ENCODE results near the gene JCAD. TPM values are rescaled to one million over a fixed set of nuclear protein-coding genes. Genes with fewer than 3 reads are reported as not detected.

The JCAD gene
- polyA plus RNA-seq, 1 of the 3 experiments (the other 2 are of a cell fraction), result 19.0 TPM

- Histone ChIP-seq H3K79me2 (ENCODE audit: insufficient read depth) (no peaks in the 10 kb centered on the region), H2AFZ (ENCODE audit: low read depth) (no peak overlapping the region), H3K36me3 (replicated peaks in 1 of 2; ENCODE audit: control insufficient read depth in 1 of 2, insufficient read depth in 2 of 2, low read length in 1 of 2) (no peaks in the 10 kb centered on the region), H3K4me1 (ENCODE audit: control insufficient read depth in 1 of 2, insufficient read depth in 2 of 2, low read depth in 1 of 2, low read length in 1 of 2) (peaks cover 0 to 7% of the 10 kb centered on the region in 2 experiments; a peak in 3 of 4 replicates), H3F3A (replicated peaks; ENCODE audit: insufficient read depth) (peaks cover 25% of the 10 kb centered on the region), H4K20me1 (ENCODE audit: insufficient read depth) (no peaks in the 10 kb centered on the region), H3K27me3 (ENCODE audit: insufficient read depth) (no peaks in the 10 kb centered on the region), H3K4me2 (peak overlapping the region; percentile 61; the same call in 1 of the 2 replicates), H3K4me3 (ENCODE audit: low read depth in 2 of 2, low read length in 1 of 2) (peak overlapping the region in 1 of 2 experiments; percentile 47; a peak in 1 of 4 replicates), H3K9me2 (no peaks in the 10 kb centered on the region), H3K9ac (peak overlapping the region; percentile 35; the same call in 1 of the 2 replicates), H3K9me3 (no peaks in the 10 kb centered on the region), H3K27ac (ENCODE audit: low read depth in 2 of 2, low read length in 1 of 2) (peak overlapping the region; percentile 12 to 74; a peak in 3 of 4 replicates)
- CTCF ChIA-PET, result no interaction called here
- WGBS (ENCODE audit: low lambda C conversion rate), result 10% methylated on average over 3 of the region's 3 CpGs
- POLR2A ChIA-PET, result no interaction called here
- no peak for DNase-seq
- TF ChIP-seq YY1 (IDR thresholded peaks at IDR 0.05; ENCODE audit: low read depth), result no peak
- TF ChIP-seq PBX3 (IDR thresholded peaks at IDR 0.05), result peak; percentile 69
- no peak for TF ChIP-seq NRF1 (IDR thresholded peaks at IDR 0.05; ENCODE audit: low read depth, low read length)
- peak; percentile 90 for TF ChIP-seq TCF12 (IDR thresholded peaks at IDR 0.05)
- TF ChIP-seq GABPA (IDR thresholded peaks at IDR 0.05; ENCODE audit: low read depth), result no peak
- TF ChIP-seq FOXM1 (IDR thresholded peaks at IDR 0.05; ENCODE audit: low read depth), result peak; percentile 76
- TF ChIP-seq TAF1 (IDR thresholded peaks at IDR 0.05; ENCODE audit: borderline replicate concordance, low read depth, low read length), result 0 out of 2 replicates have a peak, but pooled peaks have one; percentile 13
- peak; percentile 48; the same call in 1 of the 2 replicates for TF ChIP-seq MEF2A (IDR thresholded peaks at IDR 0.05; ENCODE audit: borderline replicate concordance, low read depth)
- TF ChIP-seq FOXJ3 (CRISPR knock-in tag; IDR thresholded peaks at IDR 0.05), result no peak
- peak in 1 of 2 experiments; percentile 86; a peak in 2 of 4 replicates for TF ChIP-seq EP300 (IDR thresholded peaks at IDR 0.05; ENCODE audit: borderline replicate concordance in 1 of 2, low read depth in 1 of 2, low read length in 1 of 2)
- no peak for TF ChIP-seq SIN3A (IDR thresholded peaks at IDR 0.05; ENCODE audit: borderline replicate concordance, low read depth, low read length)
- TF ChIP-seq MAX (IDR thresholded peaks at IDR 0.05; ENCODE audit: low read depth), result peak; percentile 46; the same call in 1 of the 2 replicates
- TF ChIP-seq, protein P1, sequence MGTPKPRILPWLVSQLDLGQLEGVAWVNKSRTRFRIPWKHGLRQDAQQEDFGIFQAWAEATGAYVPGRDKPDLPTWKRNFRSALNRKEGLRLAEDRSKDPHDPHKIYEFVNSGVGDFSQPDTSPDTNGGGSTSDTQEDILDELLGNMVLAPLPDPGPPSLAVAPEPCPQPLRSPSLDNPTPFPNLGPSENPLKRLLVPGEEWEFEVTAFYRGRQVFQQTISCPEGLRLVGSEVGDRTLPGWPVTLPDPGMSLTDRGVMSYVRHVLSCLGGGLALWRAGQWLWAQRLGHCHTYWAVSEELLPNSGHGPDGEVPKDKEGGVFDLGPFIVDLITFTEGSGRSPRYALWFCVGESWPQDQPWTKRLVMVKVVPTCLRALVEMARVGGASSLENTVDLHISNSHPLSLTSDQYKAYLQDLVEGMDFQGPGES (IDR thresholded peaks at IDR 0.05; ENCODE audit: low read depth, low read length), result no peak
- TF ChIP-seq, protein P2, sequence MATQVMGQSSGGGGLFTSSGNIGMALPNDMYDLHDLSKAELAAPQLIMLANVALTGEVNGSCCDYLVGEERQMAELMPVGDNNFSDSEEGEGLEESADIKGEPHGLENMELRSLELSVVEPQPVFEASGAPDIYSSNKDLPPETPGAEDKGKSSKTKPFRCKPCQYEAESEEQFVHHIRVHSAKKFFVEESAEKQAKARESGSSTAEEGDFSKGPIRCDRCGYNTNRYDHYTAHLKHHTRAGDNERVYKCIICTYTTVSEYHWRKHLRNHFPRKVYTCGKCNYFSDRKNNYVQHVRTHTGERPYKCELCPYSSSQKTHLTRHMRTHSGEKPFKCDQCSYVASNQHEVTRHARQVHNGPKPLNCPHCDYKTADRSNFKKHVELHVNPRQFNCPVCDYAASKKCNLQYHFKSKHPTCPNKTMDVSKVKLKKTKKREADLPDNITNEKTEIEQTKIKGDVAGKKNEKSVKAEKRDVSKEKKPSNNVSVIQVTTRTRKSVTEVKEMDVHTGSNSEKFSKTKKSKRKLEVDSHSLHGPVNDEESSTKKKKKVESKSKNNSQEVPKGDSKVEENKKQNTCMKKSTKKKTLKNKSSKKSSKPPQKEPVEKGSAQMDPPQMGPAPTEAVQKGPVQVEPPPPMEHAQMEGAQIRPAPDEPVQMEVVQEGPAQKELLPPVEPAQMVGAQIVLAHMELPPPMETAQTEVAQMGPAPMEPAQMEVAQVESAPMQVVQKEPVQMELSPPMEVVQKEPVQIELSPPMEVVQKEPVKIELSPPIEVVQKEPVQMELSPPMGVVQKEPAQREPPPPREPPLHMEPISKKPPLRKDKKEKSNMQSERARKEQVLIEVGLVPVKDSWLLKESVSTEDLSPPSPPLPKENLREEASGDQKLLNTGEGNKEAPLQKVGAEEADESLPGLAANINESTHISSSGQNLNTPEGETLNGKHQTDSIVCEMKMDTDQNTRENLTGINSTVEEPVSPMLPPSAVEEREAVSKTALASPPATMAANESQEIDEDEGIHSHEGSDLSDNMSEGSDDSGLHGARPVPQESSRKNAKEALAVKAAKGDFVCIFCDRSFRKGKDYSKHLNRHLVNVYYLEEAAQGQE (IDR thresholded peaks at IDR 0.05; ENCODE audit: low read depth, low read length), result no peak
- TF ChIP-seq MXI1 (IDR thresholded peaks at IDR 0.05; ENCODE audit: low read depth, low read length), result no peak
- TF ChIP-seq RCOR1 (IDR thresholded peaks at IDR 0.05; ENCODE audit: low read length), result no peak
- TF ChIP-seq RXRA (IDR thresholded peaks at IDR 0.05; ENCODE audit: borderline replicate concordance, low read depth), result peak; percentile 79; the same call in 1 of the 2 replicates
- no peak for TF ChIP-seq RAD21 (IDR thresholded peaks at IDR 0.05; ENCODE audit: low read length)
- no peak for TF ChIP-seq USF1 (IDR thresholded peaks at IDR 0.05; ENCODE audit: borderline replicate concordance, low read depth)
- TF ChIP-seq TEAD4 (IDR thresholded peaks at IDR 0.05; ENCODE audit: borderline replicate concordance, insufficient read depth), result peak; percentile 90
- TF ChIP-seq SMC3 (IDR thresholded peaks at IDR 0.05; ENCODE audit: low read depth, low read length), result no peak
- TF ChIP-seq, protein P3, sequence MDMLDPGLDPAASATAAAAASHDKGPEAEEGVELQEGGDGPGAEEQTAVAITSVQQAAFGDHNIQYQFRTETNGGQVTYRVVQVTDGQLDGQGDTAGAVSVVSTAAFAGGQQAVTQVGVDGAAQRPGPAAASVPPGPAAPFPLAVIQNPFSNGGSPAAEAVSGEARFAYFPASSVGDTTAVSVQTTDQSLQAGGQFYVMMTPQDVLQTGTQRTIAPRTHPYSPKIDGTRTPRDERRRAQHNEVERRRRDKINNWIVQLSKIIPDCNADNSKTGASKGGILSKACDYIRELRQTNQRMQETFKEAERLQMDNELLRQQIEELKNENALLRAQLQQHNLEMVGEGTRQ (IDR thresholded peaks at IDR 0.05; ENCODE audit: borderline replicate concordance, low read depth, low read length), result no peak
- TF ChIP-seq EZH2phosphoT487 (IDR thresholded peaks at IDR 0.05; ENCODE audit: borderline replicate concordance, low read depth), result no peak
- peak; percentile 93 for TF ChIP-seq FOSL2 (IDR thresholded peaks at IDR 0.05; ENCODE audit: borderline replicate concordance, low read depth)
These were observed 39.2 kb upstream of the JCAD start for GRCh38 chr10:30098629-30099028.
